IMR-90 (cell line): ENCODE results near the gene DPH2. TPM values are rescaled to one million over a fixed set of nuclear protein-coding genes. Genes with fewer than 3 reads are reported as not detected.

Experiments used
- ATAC-seq: fragments of 200-7000 bp; cut with Tn5 transposase; 2 replicates; pipeline ENCODE4 v1.9.1; 2020; ENCODE audit warnings: low read depth, mild to moderate bottlenecking, moderate library complexity
- BruUV-seq: library from RNA; stranded (reverse); fragments of 400-500 nt; replicated peaks from 2 replicates; lab custom pipeline; 2021; lab: Mats Ljungman, UMichigan
- CTCF ChIA-PET: fragments of 300-600 bp; formaldehyde crosslinking; extraction: SDS; loops from one replicate; lab custom pipeline; 2021; ENCODE audit warnings: antibody characterized with exemption; lab: Yijun Ruan, JAX
- POLR2A ChIA-PET: fragments of 300-600 bp; sonication (Branson Sonifier 250); formaldehyde crosslinking; loops from one replicate; lab custom pipeline; 2022; ENCODE audit warnings: antibody characterized with exemption; ENCODE audit not compliant: unreplicated experiment; lab: Charles Lee
- DNase-seq: peaks from one replicate; pipeline ENCODE4 v3.0.0; 2013
- H2AFZ ChIP-seq: replicated peaks from 2 replicates; pipeline ENCODE3; 2013; ENCODE audit warnings: low read length, mild to moderate bottlenecking; ENCODE audit not compliant: poor library complexity
- H2AK5ac ChIP-seq: 2 replicates; pipeline ENCODE4 v1.6.1; 2013; ENCODE audit warnings: low read depth, low read length, inconsistent platforms
- H2AK9ac ChIP-seq: replicated peaks from 2 replicates; pipeline ENCODE3; 2013; ENCODE audit warnings: mild to moderate bottlenecking, low read depth, low read length, moderate library complexity; ENCODE audit not compliant: poor library complexity
- H2BK120ac ChIP-seq: 2 replicates; pipeline ENCODE4 v1.6.1; 2013; ENCODE audit warnings: low read depth, low read length, inconsistent platforms
- H2BK15ac ChIP-seq: 3 replicates; pipeline ENCODE4 v1.6.1; 2013; ENCODE audit warnings: low read depth, low read length, inconsistent platforms
- H2BK20ac ChIP-seq: 2 replicates; pipeline ENCODE4 v1.6.1; 2013; ENCODE audit warnings: low read depth, mild to moderate bottlenecking, inconsistent platforms, low read length, moderate library complexity
- H2BK5ac ChIP-seq: 2 replicates; pipeline ENCODE4 v1.6.1; 2013; ENCODE audit warnings: mild to moderate bottlenecking, low read depth, low read length, inconsistent platforms; ENCODE audit not compliant: poor library complexity, severe bottlenecking
- H3K14ac ChIP-seq: replicated peaks from 2 replicates; pipeline ENCODE4 v1.6.1; 2013; ENCODE audit warnings: low read depth, low read length, inconsistent platforms
- H3K18ac ChIP-seq: 2 replicates; pipeline ENCODE4 v1.6.1; 2013; ENCODE audit warnings: low read depth, low read length, control low read depth
- H3K23ac ChIP-seq: 2 replicates; pipeline ENCODE4 v1.6.1; 2013; ENCODE audit warnings: low read depth, low read length, inconsistent platforms
- H3K27ac ChIP-seq: 2 replicates; pipeline ENCODE4 v1.5.1; 2013; ENCODE audit warnings: mild to moderate bottlenecking, control low read depth, low read length; ENCODE audit not compliant: insufficient read depth
- H3K27me3 ChIP-seq: 2 replicates; pipeline ENCODE4 v1.6.1; 2013; ENCODE audit warnings: low read length; ENCODE audit not compliant: control insufficient read depth, insufficient read depth
- H3K36me3 ChIP-seq: 2 replicates; pipeline ENCODE4 v1.6.1; 2013; ENCODE audit warnings: low read length, mixed read lengths; ENCODE audit not compliant: control insufficient read depth, insufficient read depth
- H3K4ac ChIP-seq: 2 replicates; pipeline ENCODE4 v1.6.1; 2013; ENCODE audit warnings: low read depth, low read length, inconsistent platforms
- H3K4me1 ChIP-seq: 2 replicates; pipeline ENCODE4 v1.6.1; 2013; ENCODE audit warnings: low read length, mixed read lengths; ENCODE audit not compliant: control insufficient read depth, insufficient read depth
- H3K4me2 ChIP-seq: 2 replicates; pipeline ENCODE4 v1.6.1; 2013; ENCODE audit warnings: low read depth, mild to moderate bottlenecking, control low read depth, low read length, moderate library complexity
- H3K4me3 ChIP-seq: 2 replicates; pipeline ENCODE4 v1.5.1; 2013; ENCODE audit warnings: low read depth, mild to moderate bottlenecking, control low read depth, low read length, moderate library complexity; ENCODE audit not compliant: insufficient read depth
- H3K56ac ChIP-seq: 2 replicates; pipeline ENCODE4 v1.6.1; 2013; ENCODE audit warnings: low read length, inconsistent platforms; ENCODE audit not compliant: insufficient read depth; ENCODE audit errors: extremely low read depth
- H3K79me1 ChIP-seq, 2 experiments: 2 replicates each; pipeline ENCODE4 v1.6.1; 2013; ENCODE audit warnings: low read length in 2 of 2, inconsistent platforms in 1 of 2, low read depth in 1 of 2
- H3K9ac ChIP-seq: 2 replicates; pipeline ENCODE4 v1.6.1; 2013; ENCODE audit warnings: low read depth, low read length, control low read depth
- H3K9me1 ChIP-seq: 2 replicates; pipeline ENCODE4 v1.6.1; 2013; ENCODE audit warnings: low read length, inconsistent platforms; ENCODE audit not compliant: insufficient read depth
- H3K9me3 ChIP-seq: 2 replicates; pipeline ENCODE4 v1.6.1; 2013; ENCODE audit warnings: low read length; ENCODE audit not compliant: control insufficient read depth, insufficient read depth
- H4K20me1 ChIP-seq: 2 replicates; pipeline ENCODE4 v1.6.1; 2013; ENCODE audit warnings: low read length, inconsistent platforms; ENCODE audit not compliant: insufficient read depth
- H4K5ac ChIP-seq: 2 replicates; pipeline ENCODE4 v1.6.1; 2013; ENCODE audit warnings: mild to moderate bottlenecking, low read depth, low read length, control low read depth
- H4K8ac ChIP-seq, 2 experiments: 2 replicates each; pipeline ENCODE4 v1.6.1; 2013; ENCODE audit warnings: low read depth in 2 of 2, low read length in 2 of 2, control low read depth in 1 of 2, inconsistent platforms in 1 of 2
- H4K91ac ChIP-seq: 2 replicates; pipeline ENCODE4 v1.6.1; 2013; ENCODE audit warnings: low read depth, low read length, inconsistent platforms; ENCODE audit not compliant: insufficient read depth
- BHLHE40 ChIP-seq: fragments of 150-350 bp; IDR thresholded peaks from 2 replicates; pipeline ENCODE4 v1.6.1; 2016; ENCODE audit warnings: mild to moderate bottlenecking, low read depth, low read length
- CEBPB ChIP-seq: IDR thresholded peaks from 2 replicates; pipeline ENCODE4 v1.6.1; 2012; ENCODE audit warnings: low read depth, low read length, improper control_type of control experiment
- CHD1 ChIP-seq: IDR thresholded peaks from 2 replicates; pipeline ENCODE4 v1.6.1; 2012; ENCODE audit warnings: low read depth, low read length, improper control_type of control experiment
- MAFK ChIP-seq: IDR thresholded peaks from 2 replicates; pipeline ENCODE4 v1.6.1; 2012; ENCODE audit warnings: low read depth, low read length, improper control_type of control experiment
- MAZ ChIP-seq: IDR thresholded peaks from 2 replicates; pipeline ENCODE4 v1.6.1; 2012; ENCODE audit warnings: low read depth, mild to moderate bottlenecking, low read length, improper control_type of control experiment, moderate library complexity, borderline replicate concordance
- MXI1 ChIP-seq: IDR thresholded peaks from 2 replicates; pipeline ENCODE4 v1.6.1; 2012; ENCODE audit warnings: low read depth, mild to moderate bottlenecking, low read length, moderate library complexity, borderline replicate concordance
- NFE2L2 ChIP-seq: fragments of 150-350 bp; IDR thresholded peaks from 2 replicates; pipeline ENCODE4 v1.6.1; 2016; ENCODE audit warnings: low read depth, mild to moderate bottlenecking, low read length
- POLR2A ChIP-seq: IDR thresholded peaks from 2 replicates; pipeline ENCODE4 v1.6.1; 2012; ENCODE audit warnings: mild to moderate bottlenecking, low read depth, low read length
- RAD21 ChIP-seq: IDR thresholded peaks from 2 replicates; pipeline ENCODE4 v1.6.1; 2012; ENCODE audit warnings: low read length, improper control_type of control experiment
- RFX5 ChIP-seq: IDR thresholded peaks from 2 replicates; pipeline ENCODE4 v1.8.0; 2012; ENCODE audit warnings: low read depth, mild to moderate bottlenecking, low read length, moderate library complexity
- WGBS, 2 experiments: methylation state at CpG; one replicate each; pipeline versions ENCODE4 v1.1.5 to v1.1.7; 2013; ENCODE audit warnings: missing lambda C conversion rate in 2 of 2; ENCODE audit not compliant: insufficient read length in 1 of 2; ENCODE audit errors: extremely low coverage in 2 of 2; 5-methylcytosine and 5-hydroxymethylcytosine counted together
- dilution Hi-C: fragments of 300-500 bp; cut with HindIII; formaldehyde crosslinking; loops from one replicate; pipeline ENCODE4 v1.14.3; 2018; ENCODE audit warnings: low sequenced_read_pairs; ENCODE audit not compliant: unreplicated experiment
- in situ Hi-C: fragments of 300-500 bp; cut with MboI; formaldehyde crosslinking; loops from 3 replicates; pipeline ENCODE4 v1.14.3; 2019; ENCODE audit warnings: low sequenced_read_pairs, inconsistent platforms, mixed read lengths
- intact Hi-C: fragments of 100-400 bp; cut with micrococcal nuclease; formaldehyde crosslinking; loops from 2 replicates; pipeline ENCODE4 v1.10.0; 2022
- polyA plus RNA-seq, 3 experiments: library from polyadenylated mRNA; depleted of rRNA; stranded (reverse); fragments of >200 nt; gene quantifications; 2 replicates each; pipeline ENCODE4 v1.2.3, GENCODE V29; 2012; ENCODE audit warnings: low replicate concordance in 1 of 3
- total RNA-seq: library from RNA; depleted of rRNA; stranded (reverse); fragments of >200 nt; gene quantifications from 2 replicates; pipeline ENCODE4 v1.2.3, GENCODE V29; 2012
- TF ChIP-seq, protein P1 (sequence below): fragments of 150-350 bp; IDR thresholded peaks from 2 replicates; pipeline ENCODE4 v1.6.1; 2017; ENCODE audit warnings: mild to moderate bottlenecking, antibody characterized with exemption, low read length, low read depth

Gene DPH2
- total and polyA plus RNA-seq, 2 of the 4 experiments (the other 2 are of a cell fraction), result 21.0 to 32.2 TPM

- TF ChIP-seq MXI1, result no peak
- TF ChIP-seq BHLHE40, result no peak
- TF ChIP-seq CHD1, result no peak
Measured at GRCh38 chr1:43978264-43978550, 8.4 kb downstream of the DPH2 start (continued).

DNA sequence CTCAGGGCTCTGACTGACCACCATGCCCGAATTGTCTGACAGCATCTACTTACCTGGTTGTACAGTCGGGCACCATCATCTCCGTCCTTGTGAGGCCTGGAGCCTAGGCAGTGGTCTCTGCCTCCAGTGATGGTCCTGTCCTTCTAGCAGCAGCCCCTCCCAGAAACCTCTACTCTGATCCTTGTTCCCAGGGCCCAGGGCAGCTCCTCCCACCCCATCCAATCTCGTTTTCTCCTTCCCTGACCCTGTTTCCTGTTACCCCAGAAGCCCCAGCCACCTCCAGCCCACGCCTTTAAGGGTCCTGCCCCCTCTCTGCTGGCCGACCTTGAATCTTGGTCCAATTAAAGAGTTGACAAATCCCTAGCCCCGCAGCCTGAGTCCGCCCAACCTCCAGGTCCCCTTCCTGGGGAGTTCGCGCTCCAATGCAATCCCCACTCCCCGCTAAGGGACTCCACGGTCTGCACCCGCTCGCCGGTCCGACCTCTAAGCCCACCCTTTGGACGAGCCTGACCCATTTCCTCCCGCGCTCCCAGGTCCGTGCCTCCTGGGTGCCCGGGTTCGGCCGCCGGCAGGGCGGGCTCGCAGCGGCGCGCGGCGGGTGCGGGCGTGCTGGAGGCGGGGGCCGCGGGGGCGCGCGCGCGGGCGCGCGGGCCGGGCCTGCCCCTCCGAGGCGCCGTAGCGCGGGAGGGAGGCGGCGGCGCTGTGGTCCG is 8.9 kb downstream of the DPH2 start, which contains the start of gene B4GALT2:
B4GALT2 (plus strand) TSS at position 660 of the 710 bp plus-strand sequence. CDS start 1,951 bp downstream, outside the sequence.
- Histone ChIP-seq H3K79me1 (peaks cover 47 to 79% of the 10 kb centered on the region in 2 experiments; a peak in 3 of 4 replicates), H2BK5ac (peak within 1 kb of the TSS; percentile 69), H3K4me1 (peaks cover 23% of the 10 kb centered on the region), H2BK120ac (peak within 1 kb of the TSS; percentile 20), H4K20me1 (peaks cover 50% of the 10 kb centered on the region), H4K8ac (peak within 1 kb of the TSS; percentile 79), H2AFZ (peak within 1 kb of the TSS; percentile 93), H3K23ac (peak within 1 kb of the TSS; percentile 84), H4K5ac (peak within 1 kb of the TSS; percentile 25), H3K27me3 (no peaks in the 10 kb centered on the region), H3K9ac (peak within 1 kb of the TSS; percentile 89), H3K4me3 (peak within 1 kb of the TSS; percentile 72), H2AK9ac (peak within 1 kb of the TSS; percentile 100), H3K4me2 (peak within 1 kb of the TSS; percentile 96), H3K4ac (peak within 1 kb of the TSS; percentile 95), H4K91ac (peak within 1 kb of the TSS; percentile 90), H2BK20ac (no peak within 1 kb of the TSS), H2AK5ac (peak within 1 kb of the TSS; percentile 76), H3K18ac (no peak within 1 kb of the TSS; the same call in 1 of the 2 replicates), H2BK15ac (peak within 1 kb of the TSS; percentile 69; the same call in 2 of the 3 replicates), H3K9me1 (peaks cover 42% of the 10 kb centered on the region), H3K56ac (peak within 1 kb of the TSS; percentile 39; the same call in 1 of the 2 replicates), H3K9me3 (no peaks in the 10 kb centered on the region), H3K14ac (peak within 1 kb of the TSS; percentile 88), H3K36me3 (peaks cover 35% of the 10 kb centered on the region), H3K27ac (peak within 1 kb of the TSS; percentile 86)
- BruUV-seq, result no TSS peak
- ATAC-seq (peak; percentile 33), DNase-seq (no peak)
- in situ Hi-C loops, result no loop called here
- intact Hi-C loops, result no loop called here
- POLR2A ChIA-PET, result no interaction called here
- dilution Hi-C loops, result no loop called here
- CTCF ChIA-PET, result no interaction called here
- 11% methylated on average over 15 of the region's 54 CpGs; no CpG with 5 or more reads in 1 of the 2 experiments for WGBS, 2 experiments
- TF ChIP-seq BHLHE40 (no peak), MAZ (peak; percentile 19; the same call in 1 of the 2 replicates), MXI1 (no peak), POLR2A (0 out of 2 replicates have a peak, but pooled peaks have one; percentile 2), CEBPB (no peak), NFE2L2 (no peak), RFX5 (no peak), MAFK (no peak), RAD21 (no peak)
- TF ChIP-seq, protein P1, sequence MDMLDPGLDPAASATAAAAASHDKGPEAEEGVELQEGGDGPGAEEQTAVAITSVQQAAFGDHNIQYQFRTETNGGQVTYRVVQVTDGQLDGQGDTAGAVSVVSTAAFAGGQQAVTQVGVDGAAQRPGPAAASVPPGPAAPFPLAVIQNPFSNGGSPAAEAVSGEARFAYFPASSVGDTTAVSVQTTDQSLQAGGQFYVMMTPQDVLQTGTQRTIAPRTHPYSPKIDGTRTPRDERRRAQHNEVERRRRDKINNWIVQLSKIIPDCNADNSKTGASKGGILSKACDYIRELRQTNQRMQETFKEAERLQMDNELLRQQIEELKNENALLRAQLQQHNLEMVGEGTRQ, result no peak
